Liver (tissue), 9 donors: ENCODE results near the gene UNC5A. TPM values are rescaled to one million over a fixed set of nuclear protein-coding genes. Genes with fewer than 3 reads are reported as not detected.

Experiments
- DNase-seq: peaks from one replicate; pipeline ENCODE4 v3.0.0-alpha.2; 2017; ENCODE audit warnings: low spot score
- H3K27ac ChIP-seq, 2 donors: one replicate each; pipeline ENCODE4 v1.7.0; 2013; ENCODE audit warnings: inconsistent platforms in 2 of 2, low read length in 2 of 2, control low read depth in 1 of 2, low read depth in 1 of 2, mild to moderate bottlenecking in 1 of 2
- H3K27me3 ChIP-seq, 4 donors: one replicate each; pipeline versions ENCODE4 v1.6.1 to v1.7.0; 2013; ENCODE audit warnings: low read length in 3 of 4, inconsistent platforms in 1 of 4, mild to moderate bottlenecking in 1 of 4, moderate library complexity in 1 of 4; ENCODE audit not compliant: control insufficient read depth in 4 of 4, insufficient read depth in 4 of 4
- H3K36me3 ChIP-seq, 4 donors: one replicate each; pipeline versions ENCODE4 v1.6.1 to v1.7.0; 2013; ENCODE audit warnings: low read length in 3 of 4, mild to moderate bottlenecking in 3 of 4, low read depth in 1 of 4, moderate library complexity in 1 of 4; ENCODE audit not compliant: control insufficient read depth in 4 of 4, insufficient read depth in 3 of 4
- H3K4me1 ChIP-seq, 4 donors: one replicate each; pipeline versions ENCODE4 v1.6.1 to v1.7.0; 2013; ENCODE audit warnings: low read length in 3 of 4, mild to moderate bottlenecking in 3 of 4, moderate library complexity in 1 of 4; ENCODE audit not compliant: control insufficient read depth in 4 of 4, insufficient read depth in 4 of 4
- H3K4me3 ChIP-seq, 3 donors: one replicate each; pipeline versions ENCODE4 v1.6.1 to v1.7.0; 2013; ENCODE audit warnings: low read length in 3 of 3, control low read depth in 1 of 3, low read depth in 1 of 3, mild to moderate bottlenecking in 1 of 3
- H3K9ac ChIP-seq, 2 donors: one replicate each; pipeline ENCODE4 v1.7.0; 2013; ENCODE audit warnings: low read length in 2 of 2, mild to moderate bottlenecking in 2 of 2, moderate library complexity in 2 of 2, control low read depth in 1 of 2, low read depth in 1 of 2
- H3K9me3 ChIP-seq, 4 donors: one replicate each; pipeline versions ENCODE4 v1.6.1 to v1.7.0; 2013; ENCODE audit warnings: low read length in 3 of 4; ENCODE audit not compliant: control insufficient read depth in 4 of 4
- EGR1 ChIP-seq, 2 donors: IDR thresholded peaks; 2 replicates each; pipeline ENCODE4 v1.6.1; 2016 to 2018; ENCODE audit warnings: antibody characterized with exemption in 2 of 2, low read depth in 2 of 2
- FOXA1 ChIP-seq: IDR thresholded peaks from 2 replicates; pipeline ENCODE4 v1.6.1; 2016; ENCODE audit warnings: antibody characterized with exemption
- FOXA2 ChIP-seq: IDR thresholded peaks from 2 replicates; pipeline ENCODE4 v1.6.1; 2016; ENCODE audit warnings: antibody characterized with exemption
- GABPA ChIP-seq, 2 donors: IDR thresholded peaks in 1 of 2; conservative IDR thresholded peaks in 1 of 2; 2 replicates each; pipeline ENCODE4 v1.6.1; 2016; ENCODE audit warnings: antibody characterized with exemption in 2 of 2, mild to moderate bottlenecking in 1 of 2, moderate library complexity in 1 of 2
- HNF4A ChIP-seq, 2 donors: conservative IDR thresholded peaks; 2 replicates each; pipeline ENCODE4 v1.6.1; 2016; ENCODE audit warnings: antibody characterized with exemption in 2 of 2, mild to moderate bottlenecking in 2 of 2
- HNF4G ChIP-seq: IDR thresholded peaks from 2 replicates; pipeline ENCODE4 v1.6.1; 2016; ENCODE audit warnings: antibody characterized with exemption
- JUND ChIP-seq, 2 donors: IDR thresholded peaks; 2 replicates each; pipeline ENCODE4 v1.6.1; 2016; ENCODE audit warnings: antibody characterized with exemption in 2 of 2
- NR2F2 ChIP-seq: IDR thresholded peaks from 2 replicates; pipeline ENCODE4 v1.6.1; 2016; ENCODE audit warnings: antibody characterized with exemption
- RAD21 ChIP-seq, 2 donors: IDR thresholded peaks; 2 replicates each; pipeline ENCODE4 v1.6.1; 2016; ENCODE audit warnings: antibody characterized with exemption in 2 of 2, mild to moderate bottlenecking in 2 of 2
- RXRA ChIP-seq, 2 donors: IDR thresholded peaks; 2 replicates each; pipeline ENCODE4 v1.6.1; 2017 to 2018; ENCODE audit warnings: antibody characterized with exemption in 2 of 2, mild to moderate bottlenecking in 1 of 2
- TAF1 ChIP-seq: conservative IDR thresholded peaks from 2 replicates; pipeline ENCODE4 v1.6.1; 2016; ENCODE audit warnings: antibody characterized with exemption, mild to moderate bottlenecking
- YY1 ChIP-seq: IDR thresholded peaks from 2 replicates; pipeline ENCODE4 v1.6.1; 2016; ENCODE audit warnings: antibody characterized with exemption, mild to moderate bottlenecking
- WGBS: extraction: QIAGEN DNeasy Blood & Tissue Kit; methylation state at CpG from one replicate; pipeline ENCODE4 v1.1.7; 2013; 5-methylcytosine and 5-hydroxymethylcytosine counted together
- polyA plus RNA-seq, 2 donors: library from polyadenylated mRNA; stranded (reverse) in 1 of 2; unstranded in 1 of 2; fragments of 200-250 nt in 1 of 2; fragments of >200 nt in 1 of 2; fragmentation: Nextera tagmentation in 1 of 2; extraction: Ambion mirVana in 1 of 2; gene quantifications; one replicate each; pipeline versions ENCODE4 v1.2.1 to v1.2.3, GENCODE V29; 2013 to 2015
- total RNA-seq, 2 donors: library from RNA; depleted of rRNA; stranded (reverse); fragments of >200 nt; gene quantifications; one replicate each; pipeline ENCODE4 v1.2.3, GENCODE V29; 2014
- TF ChIP-seq, protein P1 (sequence below): IDR thresholded peaks from 2 replicates; pipeline ENCODE4 v1.6.1; 2016; ENCODE audit warnings: antibody characterized with exemption
- TF ChIP-seq, protein P2 (sequence below): IDR thresholded peaks from 2 replicates; pipeline ENCODE4 v1.6.1; 2016; ENCODE audit warnings: antibody characterized with exemption
- TF ChIP-seq, protein P3 (sequence below): fragments of 150-350 bp; IDR thresholded peaks from 2 replicates; pipeline ENCODE4 v1.5.1; 2017; ENCODE audit warnings: improper control_type of control experiment, low read depth, low read length; ENCODE audit not compliant: missing input control
- TF ChIP-seq, protein P4 (sequence below): IDR thresholded peaks from 2 replicates; pipeline ENCODE4 v1.6.1; 2016; ENCODE audit warnings: antibody characterized with exemption
- TF ChIP-seq, protein P5 (sequence below): IDR thresholded peaks from 2 replicates; pipeline ENCODE4 v1.6.1; 2016; ENCODE audit warnings: antibody characterized with exemption, mild to moderate bottlenecking
- donor health status: healthy.
- donor health status: healthy.
- donor health status: healthy.
- donor health status: healthy.
- donor health status: healthy.

The UNC5A gene
- total and polyA plus RNA-seq, 4 donors: under 0.01 to 0.07 (median 0.03) TPM; not detected in 1

DNA sequence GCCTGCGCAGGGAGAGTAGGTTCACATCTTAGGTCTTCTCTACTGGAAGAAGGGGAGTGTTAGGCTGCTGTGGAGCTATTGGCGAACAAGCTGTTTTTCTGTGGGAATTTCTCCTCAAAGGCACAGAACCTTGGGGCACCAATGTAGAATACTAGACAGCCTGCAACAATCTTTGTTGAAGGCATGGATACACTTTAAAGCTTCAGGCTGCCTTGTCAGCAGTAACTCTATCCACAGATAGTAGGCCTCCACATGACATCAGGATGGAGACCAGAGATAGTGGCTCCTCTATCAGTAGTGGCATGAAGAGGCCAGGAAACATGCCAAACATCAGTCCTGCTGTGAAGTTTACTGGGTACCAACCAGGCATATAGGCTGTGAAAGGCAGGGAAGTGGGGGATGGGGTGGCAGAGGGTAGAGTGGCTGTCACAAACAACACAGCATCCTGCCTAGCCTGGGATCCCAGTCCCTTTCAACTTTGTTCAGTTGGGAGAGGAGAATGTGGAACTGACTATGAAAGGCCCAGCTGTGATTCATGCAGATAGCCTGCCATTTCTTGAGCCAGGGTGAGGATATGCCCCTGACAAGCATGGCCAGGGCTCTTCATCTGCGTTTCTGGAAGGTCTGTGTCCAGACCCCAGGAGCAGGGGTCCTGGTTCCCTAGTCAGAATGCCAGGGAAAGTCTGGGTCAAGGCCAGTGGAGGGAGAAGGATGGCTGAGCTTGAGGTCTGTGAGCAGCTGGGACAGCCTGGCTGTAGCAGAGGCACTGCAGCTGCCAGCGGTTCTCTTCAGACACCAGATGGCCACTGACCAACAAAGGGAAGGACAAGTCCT lies 89.8 kb downstream of the UNC5A start:
- Histone ChIP-seq H3K9ac (no peak overlapping the region), H3K27me3 (no peaks in the 10 kb centered on the region), H3K36me3 (peaks cover 4 to 21% (median 18%) of the 10 kb centered on the region in 4 donors), H3K9me3 (no peaks in the 10 kb centered on the region), H3K4me1 (no peaks in the 10 kb centered on the region), H3K4me3 (no peak overlapping the region), H3K27ac (no peak overlapping the region)
- peak; percentile 32 for DNase-seq
- WGBS: 90% methylated on average over 4 of the region's 4 CpGs
- TF ChIP-seq NR2F2 (no peak), RXRA (IDR thresholded peaks at IDR 0.05) (no peak), FOXA1 (no peak), GABPA (IDR thresholded peaks at IDR 0.05 in 1 of 2, conservative IDR thresholded peaks at IDR 0.05 in 1 of 2) (no peak), JUND (IDR thresholded peaks at IDR 0.05) (no peak), YY1 (no peak), HNF4G (no peak), FOXA2 (no peak), TAF1 (no peak), EGR1 (IDR thresholded peaks at IDR 0.05; ENCODE audit: low read depth in 2 of 2) (no peak)
- TF ChIP-seq, protein P1, sequence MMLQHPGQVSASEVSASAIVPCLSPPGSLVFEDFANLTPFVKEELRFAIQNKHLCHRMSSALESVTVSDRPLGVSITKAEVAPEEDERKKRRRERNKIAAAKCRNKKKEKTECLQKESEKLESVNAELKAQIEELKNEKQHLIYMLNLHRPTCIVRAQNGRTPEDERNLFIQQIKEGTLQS: no peak
- TF ChIP-seq, protein P2, sequence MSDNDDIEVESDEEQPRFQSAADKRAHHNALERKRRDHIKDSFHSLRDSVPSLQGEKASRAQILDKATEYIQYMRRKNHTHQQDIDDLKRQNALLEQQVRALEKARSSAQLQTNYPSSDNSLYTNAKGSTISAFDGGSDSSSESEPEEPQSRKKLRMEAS: no peak
- TF ChIP-seq, protein P3, sequence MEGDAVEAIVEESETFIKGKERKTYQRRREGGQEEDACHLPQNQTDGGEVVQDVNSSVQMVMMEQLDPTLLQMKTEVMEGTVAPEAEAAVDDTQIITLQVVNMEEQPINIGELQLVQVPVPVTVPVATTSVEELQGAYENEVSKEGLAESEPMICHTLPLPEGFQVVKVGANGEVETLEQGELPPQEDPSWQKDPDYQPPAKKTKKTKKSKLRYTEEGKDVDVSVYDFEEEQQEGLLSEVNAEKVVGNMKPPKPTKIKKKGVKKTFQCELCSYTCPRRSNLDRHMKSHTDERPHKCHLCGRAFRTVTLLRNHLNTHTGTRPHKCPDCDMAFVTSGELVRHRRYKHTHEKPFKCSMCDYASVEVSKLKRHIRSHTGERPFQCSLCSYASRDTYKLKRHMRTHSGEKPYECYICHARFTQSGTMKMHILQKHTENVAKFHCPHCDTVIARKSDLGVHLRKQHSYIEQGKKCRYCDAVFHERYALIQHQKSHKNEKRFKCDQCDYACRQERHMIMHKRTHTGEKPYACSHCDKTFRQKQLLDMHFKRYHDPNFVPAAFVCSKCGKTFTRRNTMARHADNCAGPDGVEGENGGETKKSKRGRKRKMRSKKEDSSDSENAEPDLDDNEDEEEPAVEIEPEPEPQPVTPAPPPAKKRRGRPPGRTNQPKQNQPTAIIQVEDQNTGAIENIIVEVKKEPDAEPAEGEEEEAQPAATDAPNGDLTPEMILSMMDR: no peak
- TF ChIP-seq, protein P4, sequence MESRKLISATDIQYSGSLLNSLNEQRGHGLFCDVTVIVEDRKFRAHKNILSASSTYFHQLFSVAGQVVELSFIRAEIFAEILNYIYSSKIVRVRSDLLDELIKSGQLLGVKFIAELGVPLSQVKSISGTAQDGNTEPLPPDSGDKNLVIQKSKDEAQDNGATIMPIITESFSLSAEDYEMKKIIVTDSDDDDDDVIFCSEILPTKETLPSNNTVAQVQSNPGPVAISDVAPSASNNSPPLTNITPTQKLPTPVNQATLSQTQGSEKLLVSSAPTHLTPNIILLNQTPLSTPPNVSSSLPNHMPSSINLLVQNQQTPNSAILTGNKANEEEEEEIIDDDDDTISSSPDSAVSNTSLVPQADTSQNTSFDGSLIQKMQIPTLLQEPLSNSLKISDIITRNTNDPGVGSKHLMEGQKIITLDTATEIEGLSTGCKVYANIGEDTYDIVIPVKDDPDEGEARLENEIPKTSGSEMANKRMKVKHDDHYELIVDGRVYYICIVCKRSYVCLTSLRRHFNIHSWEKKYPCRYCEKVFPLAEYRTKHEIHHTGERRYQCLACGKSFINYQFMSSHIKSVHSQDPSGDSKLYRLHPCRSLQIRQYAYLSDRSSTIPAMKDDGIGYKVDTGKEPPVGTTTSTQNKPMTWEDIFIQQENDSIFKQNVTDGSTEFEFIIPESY: no peak

DNA sequence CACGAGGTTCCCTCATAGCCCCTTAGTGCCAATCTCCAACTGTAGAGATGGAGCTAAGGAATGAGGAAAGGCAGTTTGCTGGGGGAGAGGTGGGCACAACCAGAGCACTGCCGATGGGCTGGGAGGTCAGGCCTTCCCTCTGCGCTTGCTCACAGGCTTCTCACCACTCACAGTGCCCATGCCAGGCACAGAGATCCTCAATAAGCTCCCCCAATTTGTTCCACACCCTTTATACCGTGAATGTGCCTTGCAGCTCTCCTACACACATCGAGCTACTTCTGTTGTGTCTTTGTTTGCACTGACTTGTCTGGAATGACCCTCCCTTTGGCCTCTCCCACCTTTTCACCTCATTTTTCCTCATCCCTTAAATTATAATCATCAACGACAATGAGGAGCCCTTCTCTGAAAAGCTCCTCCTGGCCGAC lies 90.4 kb downstream of the UNC5A start:
- no peak overlapping the region for H3K9ac ChIP-seq
- no peaks in the 10 kb centered on the region for H3K9me3 ChIP-seq
- 84% methylated on average over 7 of the region's 7 CpGs for WGBS
- peak; percentile 10 for DNase-seq
- H3K4me3 ChIP-seq: no peak overlapping the region
- no peaks in the 10 kb centered on the region for H3K27me3 ChIP-seq
- no peak overlapping the region for H3K27ac ChIP-seq
- peaks cover 4 to 28% (median 24%) of the 10 kb centered on the region in 4 donors for H3K36me3 ChIP-seq
- no peaks in the 10 kb centered on the region for H3K4me1 ChIP-seq
- TF ChIP-seq TAF1 (no peak), YY1 (no peak), GABPA (IDR thresholded peaks at IDR 0.05 in 1 of 2, conservative IDR thresholded peaks at IDR 0.05 in 1 of 2) (no peak), HNF4A (conservative IDR thresholded peaks at IDR 0.05) (no peak), JUND (IDR thresholded peaks at IDR 0.05) (no peak), RAD21 (IDR thresholded peaks at IDR 0.05) (no peak), EGR1 (IDR thresholded peaks at IDR 0.05; ENCODE audit: low read depth in 2 of 2) (no peak), RXRA (IDR thresholded peaks at IDR 0.05) (no peak), HNF4G (no peak), FOXA1 (no peak)
- TF ChIP-seq, protein P5, sequence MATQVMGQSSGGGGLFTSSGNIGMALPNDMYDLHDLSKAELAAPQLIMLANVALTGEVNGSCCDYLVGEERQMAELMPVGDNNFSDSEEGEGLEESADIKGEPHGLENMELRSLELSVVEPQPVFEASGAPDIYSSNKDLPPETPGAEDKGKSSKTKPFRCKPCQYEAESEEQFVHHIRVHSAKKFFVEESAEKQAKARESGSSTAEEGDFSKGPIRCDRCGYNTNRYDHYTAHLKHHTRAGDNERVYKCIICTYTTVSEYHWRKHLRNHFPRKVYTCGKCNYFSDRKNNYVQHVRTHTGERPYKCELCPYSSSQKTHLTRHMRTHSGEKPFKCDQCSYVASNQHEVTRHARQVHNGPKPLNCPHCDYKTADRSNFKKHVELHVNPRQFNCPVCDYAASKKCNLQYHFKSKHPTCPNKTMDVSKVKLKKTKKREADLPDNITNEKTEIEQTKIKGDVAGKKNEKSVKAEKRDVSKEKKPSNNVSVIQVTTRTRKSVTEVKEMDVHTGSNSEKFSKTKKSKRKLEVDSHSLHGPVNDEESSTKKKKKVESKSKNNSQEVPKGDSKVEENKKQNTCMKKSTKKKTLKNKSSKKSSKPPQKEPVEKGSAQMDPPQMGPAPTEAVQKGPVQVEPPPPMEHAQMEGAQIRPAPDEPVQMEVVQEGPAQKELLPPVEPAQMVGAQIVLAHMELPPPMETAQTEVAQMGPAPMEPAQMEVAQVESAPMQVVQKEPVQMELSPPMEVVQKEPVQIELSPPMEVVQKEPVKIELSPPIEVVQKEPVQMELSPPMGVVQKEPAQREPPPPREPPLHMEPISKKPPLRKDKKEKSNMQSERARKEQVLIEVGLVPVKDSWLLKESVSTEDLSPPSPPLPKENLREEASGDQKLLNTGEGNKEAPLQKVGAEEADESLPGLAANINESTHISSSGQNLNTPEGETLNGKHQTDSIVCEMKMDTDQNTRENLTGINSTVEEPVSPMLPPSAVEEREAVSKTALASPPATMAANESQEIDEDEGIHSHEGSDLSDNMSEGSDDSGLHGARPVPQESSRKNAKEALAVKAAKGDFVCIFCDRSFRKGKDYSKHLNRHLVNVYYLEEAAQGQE: no peak
- TF ChIP-seq, protein P4: no peak
- TF ChIP-seq, protein P3: no peak
- TF ChIP-seq, protein P2: no peak
